ENCODE measurements around the gene GNB2.
"Not testable (repeated sequence)": the region's sequence is repeated elsewhere in the genome, so short reads cannot be mapped to it uniquely, and the experiment has no call there.

The GNB2 gene

GRCh38 chr7:100705320-100705752 lies 31.8 kb downstream of the GNB2 start:
- DNase-seq: peak; percentile 84 to 89

DNA sequence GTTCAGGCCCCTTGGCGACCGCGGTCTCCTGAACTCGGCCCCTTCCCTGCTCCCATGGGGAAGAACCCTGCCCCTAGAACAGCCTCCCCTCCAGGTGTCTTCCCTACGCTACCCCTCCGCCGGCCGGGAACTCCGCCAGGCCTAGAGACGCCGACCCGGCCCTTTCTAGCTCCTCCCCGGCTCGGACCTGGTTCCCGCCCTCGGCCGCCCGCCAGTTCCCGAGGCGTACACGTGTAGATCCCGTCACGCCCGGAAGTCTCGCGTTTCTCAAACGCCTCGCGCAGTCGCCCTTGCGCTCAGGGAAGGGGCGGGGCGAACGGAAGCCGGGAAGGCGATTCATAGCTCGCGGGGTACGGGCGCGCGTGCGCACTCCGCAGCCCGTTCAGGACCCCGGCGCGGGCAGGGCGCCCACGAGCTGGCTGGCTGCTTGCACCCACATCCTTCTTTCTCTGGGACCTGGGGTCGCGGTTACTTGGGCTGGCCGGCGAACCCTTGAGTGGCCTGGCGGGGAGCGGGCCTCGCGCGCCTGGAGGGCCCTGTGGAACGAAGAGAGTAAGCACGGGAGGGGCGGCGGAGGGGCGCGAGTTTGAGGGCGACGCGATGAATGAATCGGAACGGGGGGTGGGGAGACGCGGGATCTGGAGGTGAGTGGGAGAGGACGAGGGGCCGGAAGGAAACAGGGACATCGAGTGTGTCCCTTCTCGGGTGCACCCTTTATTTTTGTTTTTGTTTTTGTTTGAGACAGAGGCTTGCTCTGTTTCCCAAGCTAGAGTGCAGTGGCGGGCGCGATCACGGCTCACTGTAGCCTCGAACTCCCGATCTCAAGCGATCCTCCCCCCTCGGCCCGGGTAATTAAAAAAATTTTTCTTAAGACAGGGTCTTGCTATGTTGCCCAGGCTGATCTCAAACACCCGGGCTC lies 32.5 kb downstream of the GNB2 start, which contains the start of gene POP7:
POP7 (plus strand) TSS at position 369 of the 919 bp plus-strand sequence. CDS start 710 bp downstream, outside the sequence.
- DNase-seq: peak; percentile 99

GRCh38 chr7:100706672-100707311 lies 33.3 kb downstream of the GNB2 start:
- DNase-seq: no peak

DNA sequence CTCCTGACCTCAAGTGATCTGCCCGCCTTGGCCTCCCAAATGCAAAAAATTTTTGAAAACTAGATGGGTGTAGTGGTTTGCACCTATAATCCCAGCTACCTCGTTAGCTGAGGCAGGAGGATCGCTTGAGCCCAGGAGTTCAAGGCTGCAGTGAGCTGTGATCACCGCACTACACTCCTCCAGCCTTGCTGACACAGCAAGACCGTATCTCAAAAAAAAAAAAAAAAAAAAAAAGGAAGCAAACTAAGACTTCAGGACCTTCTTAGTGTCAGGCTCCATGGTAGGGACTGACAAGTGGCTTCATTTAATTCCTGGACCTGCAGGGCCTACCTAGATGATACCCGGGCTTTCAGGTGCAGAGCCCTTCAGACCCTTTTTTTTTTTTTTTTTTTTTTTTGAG lies 34.9 kb downstream of the GNB2 start:
- no peak for DNase-seq

DNA sequence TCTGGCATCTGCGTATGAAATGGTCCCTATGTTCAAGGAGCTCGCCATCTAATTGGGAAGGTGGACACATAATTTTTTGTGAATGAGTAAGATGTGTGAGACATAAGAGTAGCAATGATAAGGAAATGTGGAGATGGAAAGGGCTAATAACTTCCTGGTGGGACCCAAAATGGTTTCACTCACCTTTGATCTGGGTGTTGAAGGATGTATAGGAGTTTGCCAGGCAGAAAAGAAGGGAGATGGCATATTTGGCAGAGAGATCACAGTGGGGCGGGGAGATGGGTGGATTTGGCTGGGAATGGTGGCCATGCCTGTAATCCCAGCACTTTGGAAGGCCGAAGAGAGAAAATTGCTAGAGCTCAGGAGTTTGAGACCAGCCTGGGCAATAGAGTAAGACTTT lies 36.9 kb downstream of the GNB2 start:
- DNase-seq: no peak

GRCh38 chr7:100711369-100711768 lies 37.8 kb downstream of the GNB2 start:
- no peak for DNase-seq

DNA sequence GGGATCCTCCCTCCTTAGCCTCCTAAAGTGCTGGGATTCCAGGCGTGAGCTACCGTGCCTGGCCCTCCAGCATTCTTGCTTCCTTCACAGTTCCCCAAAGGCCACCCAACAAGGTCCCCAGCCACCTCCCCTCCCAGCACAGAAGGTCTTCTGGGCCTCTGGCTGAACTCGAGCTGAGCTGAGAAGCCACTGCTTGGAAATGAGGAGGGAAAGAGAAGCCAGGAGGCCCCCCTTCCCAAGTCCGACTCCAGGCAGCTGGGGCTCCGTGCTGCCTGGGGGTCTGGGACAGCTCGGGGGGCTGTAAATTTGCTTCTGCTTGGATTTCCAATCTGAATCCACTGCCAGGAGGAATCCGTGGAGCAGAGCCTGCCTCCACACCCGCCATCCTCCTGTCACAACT lies 41.2 kb downstream of the GNB2 start:
- no peak for DNase-seq

DNA sequence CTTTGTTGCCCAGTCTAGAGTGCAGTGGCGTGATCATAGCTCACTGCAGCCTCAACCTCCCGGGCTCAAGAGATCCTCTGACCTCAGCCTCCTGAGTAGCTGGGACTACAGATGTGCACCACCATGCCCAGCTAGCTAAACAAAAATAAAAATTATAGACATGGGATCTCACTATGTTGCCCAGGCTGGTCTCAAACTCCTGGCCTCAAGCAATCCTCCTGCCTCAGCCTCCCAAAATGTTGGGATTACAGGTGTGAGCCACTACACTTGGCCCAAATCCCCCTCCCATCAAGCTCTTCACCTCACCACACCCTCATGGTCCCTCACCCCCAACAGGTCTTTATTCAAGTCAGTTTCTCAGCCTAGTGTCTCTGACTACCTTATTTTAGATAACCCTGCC lies 43.5 kb downstream of the GNB2 start:
- DNase-seq: not testable (repeated sequence)

- no peak for DNase-seq
Observed at GRCh38 chr7:100719523-100720278, 46.2 kb downstream of the GNB2 start.

- DNase-seq: no peak
Observed at GRCh38 chr7:100720279-100720670, 46.7 kb downstream of the GNB2 start, which contains the start of gene EPO. Gene EPO, plus strand, starts transcription at chr7:100720468. Its CDS starts 513 bp downstream, at chr7:100720981.

DNA sequence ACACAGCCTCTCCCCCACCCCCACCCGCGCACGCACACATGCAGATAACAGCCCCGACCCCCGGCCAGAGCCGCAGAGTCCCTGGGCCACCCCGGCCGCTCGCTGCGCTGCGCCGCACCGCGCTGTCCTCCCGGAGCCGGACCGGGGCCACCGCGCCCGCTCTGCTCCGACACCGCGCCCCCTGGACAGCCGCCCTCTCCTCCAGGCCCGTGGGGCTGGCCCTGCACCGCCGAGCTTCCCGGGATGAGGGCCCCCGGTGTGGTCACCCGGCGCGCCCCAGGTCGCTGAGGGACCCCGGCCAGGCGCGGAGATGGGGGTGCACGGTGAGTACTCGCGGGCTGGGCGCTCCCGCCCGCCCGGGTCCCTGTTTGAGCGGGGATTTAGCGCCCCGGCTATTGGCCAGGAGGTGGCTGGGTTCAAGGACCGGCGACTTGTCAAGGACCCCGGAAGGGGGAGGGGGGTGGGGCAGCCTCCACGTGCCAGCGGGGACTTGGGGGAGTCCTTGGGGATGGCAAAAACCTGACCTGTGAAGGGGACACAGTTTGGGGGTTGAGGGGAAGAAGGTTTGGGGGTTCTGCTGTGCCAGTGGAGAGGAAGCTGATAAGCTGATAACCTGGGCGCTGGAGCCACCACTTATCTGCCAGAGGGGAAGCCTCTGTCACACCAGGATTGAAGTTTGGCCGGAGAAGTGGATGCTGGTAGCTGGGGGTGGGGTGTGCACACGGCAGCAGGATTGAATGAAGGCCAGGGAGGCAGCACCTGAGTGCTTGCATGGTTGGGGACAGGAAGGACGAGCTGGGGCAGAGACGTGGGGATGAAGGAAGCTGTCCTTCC lies 47.3 kb downstream of the GNB2 start:
- DNase-seq: no peak

DNA sequence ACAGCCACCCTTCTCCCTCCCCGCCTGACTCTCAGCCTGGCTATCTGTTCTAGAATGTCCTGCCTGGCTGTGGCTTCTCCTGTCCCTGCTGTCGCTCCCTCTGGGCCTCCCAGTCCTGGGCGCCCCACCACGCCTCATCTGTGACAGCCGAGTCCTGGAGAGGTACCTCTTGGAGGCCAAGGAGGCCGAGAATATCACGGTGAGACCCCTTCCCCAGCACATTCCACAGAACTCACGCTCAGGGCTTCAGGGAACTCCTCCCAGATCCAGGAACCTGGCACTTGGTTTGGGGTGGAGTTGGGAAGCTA lies 47.9 kb downstream of the GNB2 start:
- no peak for DNase-seq

- no peak for DNase-seq
Observed at GRCh38 chr7:100722480-100723212, 49.1 kb downstream of the GNB2 start.

GRCh38 chr7:100723732-100724275 lies 50.3 kb downstream of the GNB2 start:
- DNase-seq: no peak

DNA sequence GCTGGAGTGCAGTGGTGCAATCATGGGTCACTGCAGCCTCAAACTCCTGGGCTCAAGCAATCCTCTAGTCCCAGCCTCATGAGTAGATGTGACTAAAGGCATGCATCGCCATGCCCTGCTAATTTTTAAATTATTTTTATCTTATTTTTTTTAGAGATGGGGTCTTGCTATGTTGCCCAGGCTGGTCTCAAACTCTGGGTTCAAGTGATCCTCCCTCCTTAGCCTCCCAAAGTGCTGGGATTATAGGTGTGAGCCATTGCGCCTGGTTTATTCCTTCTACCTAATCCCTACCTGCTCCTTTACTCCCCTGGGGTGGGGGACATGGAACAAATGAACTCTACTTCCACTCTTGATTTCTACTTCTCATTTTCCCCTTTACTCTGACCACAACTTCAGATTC lies 50.8 kb downstream of the GNB2 start:
- DNase-seq: not testable (repeated sequence)

- DNase-seq: no peak
Observed at GRCh38 chr7:100726996-100727761, 53.6 kb downstream of the GNB2 start.

DNA sequence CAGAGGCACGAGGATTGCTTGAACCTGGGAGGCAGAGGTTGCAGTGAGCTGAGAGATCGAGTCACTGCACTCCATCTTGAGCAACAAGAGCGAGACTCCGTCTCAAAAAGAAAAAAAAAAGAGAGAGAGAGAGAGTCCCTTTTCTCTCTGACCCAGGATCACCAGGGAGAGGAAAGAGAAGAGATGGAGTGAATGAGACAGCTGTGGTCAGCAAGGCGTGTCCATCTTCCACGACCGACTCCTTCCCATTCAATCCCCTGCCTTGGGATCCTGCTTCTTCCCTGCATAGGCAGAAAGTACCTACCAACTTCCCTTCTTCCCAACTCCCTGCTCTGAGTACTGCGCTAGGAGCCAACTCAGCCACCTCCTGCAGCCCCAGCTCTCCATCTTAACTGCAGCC lies 54.7 kb downstream of the GNB2 start:
- no peak for DNase-seq

All from activated CD4-positive, alpha-beta T cell treated with anti-CD3 and anti-CD28 coated beads, Interleukin-2, amount 50 U/mL, for 48 hours (primary cell).